WERI-Rb-1 (cell line): ENCODE measurements around the gene NT5DC1.

Experiments used
- DNase-seq: peaks from one replicate; pipeline ENCODE4 v3.0.0-alpha.2; 2020
- H3K27ac ChIP-seq: fragments of 250-450 bp; sonication (Bioruptor Pico); 2 replicates; pipeline ENCODE4 v1.5.1; 2020; ENCODE audit warnings: mild to moderate bottlenecking, moderate library complexity
- H3K27me3 ChIP-seq: fragments of 250-450 bp; sonication (Bioruptor Pico); 2 replicates; pipeline ENCODE4 v1.5.1; 2021; ENCODE audit warnings: mild to moderate bottlenecking, low read depth, moderate library complexity; ENCODE audit not compliant: insufficient read depth, severe bottlenecking
- H3K36me3 ChIP-seq: fragments of 250-450 bp; sonication (Bioruptor Pico); 2 replicates; pipeline ENCODE4 v1.5.1; 2020; ENCODE audit warnings: mild to moderate bottlenecking, moderate library complexity
- H3K4me3 ChIP-seq: 2 replicates; pipeline ENCODE4 v1.5.1; 2011; ENCODE audit warnings: low read depth, mild to moderate bottlenecking, control low read depth, low read length
- H3K9me3 ChIP-seq: fragments of 250-450 bp; sonication (Bioruptor Pico); 2 replicates; pipeline ENCODE4 v1.5.1; 2021; ENCODE audit warnings: mild to moderate bottlenecking, moderate library complexity; ENCODE audit not compliant: severe bottlenecking
- CTCF ChIP-seq: IDR thresholded peaks from 2 replicates; pipeline ENCODE4 v1.5.1; 2011; ENCODE audit warnings: low read depth, mild to moderate bottlenecking, control low read depth, inconsistent platforms, low read length

The NT5DC1 gene

GRCh38 chr6:116267836-116268588 is 167.4 kb downstream of the NT5DC1 start:
- no peak for TF ChIP-seq CTCF

GRCh38 chr6:116268589-116269293 is 168.1 kb downstream of the NT5DC1 start:
- H3K36me3 ChIP-seq: no peaks in the 10 kb centered on the region
- no peak for DNase-seq
- H3K27me3 ChIP-seq: no peaks in the 10 kb centered on the region
- no peak overlapping the region for H3K4me3 ChIP-seq
- H3K9me3 ChIP-seq: no peaks in the 10 kb centered on the region
- peak; percentile 49 for TF ChIP-seq CTCF
- H3K27ac ChIP-seq: no peak overlapping the region

More at GRCh38 chr6:116267836-116268588, 167.4 kb downstream of the NT5DC1 start:
- H3K36me3 ChIP-seq: no peaks in the 10 kb centered on the region
- no peak for DNase-seq
- no peaks in the 10 kb centered on the region for H3K27me3 ChIP-seq
- H3K27ac ChIP-seq: no peak overlapping the region
- no peaks in the 10 kb centered on the region for H3K9me3 ChIP-seq
- H3K4me3 ChIP-seq: no peak overlapping the region

- no peak overlapping the region for H3K4me3 ChIP-seq
- no peak for DNase-seq
- no peaks in the 10 kb centered on the region for H3K27me3 ChIP-seq
- H3K36me3 ChIP-seq: peaks cover 3% of the 10 kb centered on the region
- H3K9me3 ChIP-seq: no peaks in the 10 kb centered on the region
- H3K27ac ChIP-seq: no peak overlapping the region
- TF ChIP-seq CTCF: no peak
These were observed 170.6 kb downstream of the NT5DC1 start for GRCh38 chr6:116271149-116271708.

GRCh38 chr6:116277124-116277523 is 176.5 kb downstream of the NT5DC1 start:
- peaks cover 34% of the 10 kb centered on the region for H3K36me3 ChIP-seq
- no peaks in the 10 kb centered on the region for H3K9me3 ChIP-seq
- no peaks in the 10 kb centered on the region for H3K27me3 ChIP-seq
- TF ChIP-seq CTCF: no peak
- peak overlapping the region; percentile 1; the same call in 1 of the 2 replicates for H3K4me3 ChIP-seq
- no peak for DNase-seq
- H3K27ac ChIP-seq: no peak overlapping the region

GRCh38 chr6:116278481-116278829 is 177.8 kb downstream of the NT5DC1 start:
- TF ChIP-seq CTCF: no peak
- H3K27ac ChIP-seq: no peak overlapping the region
- peak overlapping the region; percentile 85 for H3K4me3 ChIP-seq
- no peaks in the 10 kb centered on the region for H3K27me3 ChIP-seq
- H3K36me3 ChIP-seq: peaks cover 34% of the 10 kb centered on the region
- DNase-seq: no peak
- no peaks in the 10 kb centered on the region for H3K9me3 ChIP-seq
